ENCODE results near the gene ARHGEF25. TPM values are rescaled to one million over a fixed set of nuclear protein-coding genes. Genes with fewer than 3 reads are reported as not detected.

Gene ARHGEF25
- total and polyA plus RNA-seq, 2 of the 4 experiments (the other 2 are of a cell fraction) = 6.3 to 17.9 TPM

GRCh38 chr12:57658890-57659289 lies 47.7 kb downstream of the ARHGEF25 start:
- no CpG with 5 or more reads among the region's 3 CpGs for WGBS, 2 experiments (ENCODE audit: extremely low coverage in 2 of 2, insufficient read length in 1 of 2)
- no peak for ATAC-seq (ENCODE audit: low read depth)
- H2BK120ac ChIP-seq (ENCODE audit: low read depth, low read length) = no peak overlapping the region
- no peak overlapping the region for H2BK20ac ChIP-seq (ENCODE audit: low read depth, low read length)
- dilution Hi-C loops (cut with HindIII; ENCODE audit: low sequenced_read_pairs, unreplicated experiment) (loop anchor here (25.0 kb wide), 1 partner anchor 97 kb away; the partner anchor contains the start of gene KIF5A), intact Hi-C loops (cut with micrococcal nuclease) (no loop called here), in situ Hi-C loops (cut with MboI; ENCODE audit: low sequenced_read_pairs) (no loop called here)
- H2AK5ac ChIP-seq (ENCODE audit: low read depth, low read length) = no peak overlapping the region
- H3K56ac ChIP-seq (ENCODE audit: extremely low read depth, insufficient read depth, low read length) = no peak overlapping the region
- H2BK5ac ChIP-seq (ENCODE audit: low read depth, low read length, poor library complexity, severe bottlenecking) = no peak overlapping the region
- H3K27ac ChIP-seq (ENCODE audit: insufficient read depth, low read length) = no peak overlapping the region
- no peak overlapping the region for H4K91ac ChIP-seq (ENCODE audit: insufficient read depth, low read depth, low read length)
- no peaks in the 10 kb centered on the region for H4K20me1 ChIP-seq (ENCODE audit: insufficient read depth, low read length)
- peaks cover 6% of the 10 kb centered on the region; the same call in 1 of the 2 replicates for H3K9me3 ChIP-seq (ENCODE audit: control insufficient read depth, insufficient read depth, low read length)
- no peak overlapping the region for H3K23ac ChIP-seq (ENCODE audit: low read depth, low read length)
- H3K79me1 ChIP-seq (ENCODE audit: low read depth in 1 of 2, low read length in 2 of 2) = no peaks in the 10 kb centered on the region
- ChIA-PET POLR2A (ENCODE audit: unreplicated experiment) (no interaction called here), CTCF (no interaction called here)
- H3K36me3 ChIP-seq (ENCODE audit: control insufficient read depth, insufficient read depth, low read length) = no peaks in the 10 kb centered on the region
- H3K27me3 ChIP-seq (ENCODE audit: control insufficient read depth, insufficient read depth, low read length) = peaks cover 5% of the 10 kb centered on the region; the same call in 1 of the 2 replicates
- H3K14ac ChIP-seq (replicated peaks; ENCODE audit: low read depth, low read length) = no peak overlapping the region
- no peak overlapping the region for H4K8ac ChIP-seq (ENCODE audit: low read depth in 2 of 2, low read length in 2 of 2)
- H2AK9ac ChIP-seq (replicated peaks; ENCODE audit: low read depth, low read length, poor library complexity) = no peak overlapping the region
- no TSS peak for BruUV-seq (replicated peaks)
- H3K18ac ChIP-seq (ENCODE audit: low read depth, low read length) = no peak overlapping the region
- H3K4me3 ChIP-seq (ENCODE audit: insufficient read depth, low read depth, low read length) = no peak overlapping the region
- no peak for TF ChIP-seq BHLHE40 (IDR thresholded peaks at IDR 0.05; ENCODE audit: low read depth, low read length)
- no peak for TF ChIP-seq MAZ (IDR thresholded peaks at IDR 0.05; ENCODE audit: borderline replicate concordance, low read depth, low read length)
- TF ChIP-seq, protein P1, sequence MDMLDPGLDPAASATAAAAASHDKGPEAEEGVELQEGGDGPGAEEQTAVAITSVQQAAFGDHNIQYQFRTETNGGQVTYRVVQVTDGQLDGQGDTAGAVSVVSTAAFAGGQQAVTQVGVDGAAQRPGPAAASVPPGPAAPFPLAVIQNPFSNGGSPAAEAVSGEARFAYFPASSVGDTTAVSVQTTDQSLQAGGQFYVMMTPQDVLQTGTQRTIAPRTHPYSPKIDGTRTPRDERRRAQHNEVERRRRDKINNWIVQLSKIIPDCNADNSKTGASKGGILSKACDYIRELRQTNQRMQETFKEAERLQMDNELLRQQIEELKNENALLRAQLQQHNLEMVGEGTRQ (IDR thresholded peaks at IDR 0.05; ENCODE audit: low read depth, low read length) = no peak
- TF ChIP-seq CHD1 (IDR thresholded peaks at IDR 0.05; ENCODE audit: low read depth, low read length) = no peak
- no peak for TF ChIP-seq MXI1 (IDR thresholded peaks at IDR 0.05; ENCODE audit: borderline replicate concordance, low read depth, low read length)
- no peak for TF ChIP-seq FOS (IDR thresholded peaks at IDR 0.05; ENCODE audit: low read depth, low read length)
- TF ChIP-seq, protein P2, sequence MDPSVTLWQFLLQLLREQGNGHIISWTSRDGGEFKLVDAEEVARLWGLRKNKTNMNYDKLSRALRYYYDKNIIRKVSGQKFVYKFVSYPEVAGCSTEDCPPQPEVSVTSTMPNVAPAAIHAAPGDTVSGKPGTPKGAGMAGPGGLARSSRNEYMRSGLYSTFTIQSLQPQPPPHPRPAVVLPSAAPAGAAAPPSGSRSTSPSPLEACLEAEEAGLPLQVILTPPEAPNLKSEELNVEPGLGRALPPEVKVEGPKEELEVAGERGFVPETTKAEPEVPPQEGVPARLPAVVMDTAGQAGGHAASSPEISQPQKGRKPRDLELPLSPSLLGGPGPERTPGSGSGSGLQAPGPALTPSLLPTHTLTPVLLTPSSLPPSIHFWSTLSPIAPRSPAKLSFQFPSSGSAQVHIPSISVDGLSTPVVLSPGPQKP (IDR thresholded peaks at IDR 0.05; ENCODE audit: borderline replicate concordance, low read depth, low read length) = no peak
- no peak for TF ChIP-seq RAD21 (IDR thresholded peaks at IDR 0.05; ENCODE audit: low read length)
- TF ChIP-seq, protein P3, sequence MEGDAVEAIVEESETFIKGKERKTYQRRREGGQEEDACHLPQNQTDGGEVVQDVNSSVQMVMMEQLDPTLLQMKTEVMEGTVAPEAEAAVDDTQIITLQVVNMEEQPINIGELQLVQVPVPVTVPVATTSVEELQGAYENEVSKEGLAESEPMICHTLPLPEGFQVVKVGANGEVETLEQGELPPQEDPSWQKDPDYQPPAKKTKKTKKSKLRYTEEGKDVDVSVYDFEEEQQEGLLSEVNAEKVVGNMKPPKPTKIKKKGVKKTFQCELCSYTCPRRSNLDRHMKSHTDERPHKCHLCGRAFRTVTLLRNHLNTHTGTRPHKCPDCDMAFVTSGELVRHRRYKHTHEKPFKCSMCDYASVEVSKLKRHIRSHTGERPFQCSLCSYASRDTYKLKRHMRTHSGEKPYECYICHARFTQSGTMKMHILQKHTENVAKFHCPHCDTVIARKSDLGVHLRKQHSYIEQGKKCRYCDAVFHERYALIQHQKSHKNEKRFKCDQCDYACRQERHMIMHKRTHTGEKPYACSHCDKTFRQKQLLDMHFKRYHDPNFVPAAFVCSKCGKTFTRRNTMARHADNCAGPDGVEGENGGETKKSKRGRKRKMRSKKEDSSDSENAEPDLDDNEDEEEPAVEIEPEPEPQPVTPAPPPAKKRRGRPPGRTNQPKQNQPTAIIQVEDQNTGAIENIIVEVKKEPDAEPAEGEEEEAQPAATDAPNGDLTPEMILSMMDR (conservative IDR thresholded peaks at IDR 0.05; ENCODE audit: low read depth, low read length) = no peak
- TF ChIP-seq RFX5 (IDR thresholded peaks at IDR 0.05; ENCODE audit: low read depth, low read length) = no peak
- no peak for TF ChIP-seq MAFK (IDR thresholded peaks at IDR 0.05; ENCODE audit: low read depth, low read length)
- TF ChIP-seq CEBPB (IDR thresholded peaks at IDR 0.05; ENCODE audit: low read depth, low read length) = no peak
- TF ChIP-seq RCOR1 (IDR thresholded peaks at IDR 0.05; ENCODE audit: insufficient replicate concordance, low read length) = no peak
- no peaks in the 10 kb centered on the region for H3K4me1 ChIP-seq (ENCODE audit: control insufficient read depth, insufficient read depth, low read length)
- H3K9ac ChIP-seq (ENCODE audit: low read depth, low read length) = no peak overlapping the region
- H2BK15ac ChIP-seq (ENCODE audit: low read depth, low read length) = no peak overlapping the region
- no peak overlapping the region for H4K5ac ChIP-seq (ENCODE audit: low read depth, low read length)
- no peak overlapping the region for H2AFZ ChIP-seq (replicated peaks; ENCODE audit: low read length, poor library complexity)
- no peaks in the 10 kb centered on the region for H3K9me1 ChIP-seq (ENCODE audit: insufficient read depth, low read length)
- H3K4me2 ChIP-seq (ENCODE audit: low read depth, low read length) = no peak overlapping the region
- no peak overlapping the region for H3K4ac ChIP-seq (ENCODE audit: low read depth, low read length)
- DNase-seq = no peak

Data from IMR-90 (cell line).